H1 (cell line): ENCODE results near the gene ARMC6. TPM values are rescaled to one million over a fixed set of nuclear protein-coding genes. Genes with fewer than 3 reads are reported as not detected.

Experiments
- CTCF ChIA-PET: fragments of 300-600 bp; sonication (Branson Sonifier 250); formaldehyde crosslinking; loops from one replicate; lab custom pipeline; 2021; ENCODE audit not compliant: partially characterized antibody; lab: Charles Lee
- POLR2A ChIA-PET: fragments of 300-600 bp; sonication (Branson Sonifier 250); formaldehyde crosslinking; loops from one replicate; lab custom pipeline; 2021; ENCODE audit warnings: inconsistent platforms; ENCODE audit not compliant: partially characterized antibody; lab: Charles Lee
- DNase-seq, 2 experiments: peaks; one replicate each; pipeline versions ENCODE4 v3.0.0 to v3.0.0-alpha.2; 2010 to 2022; ENCODE audit warnings: low spot score in 2 of 2, low read depth in 1 of 2, mixed read lengths in 1 of 2
- FAIRE-seq: peaks from 2 replicates; lab custom pipeline; 2011; peaks lifted over from hg19 to GRCh38; lab: Jason Lieb, UNC
- H2AFZ ChIP-seq: 2 replicates; pipeline ENCODE4 v1.8.1; 2012; ENCODE audit warnings: low read length, inconsistent platforms
- H2AK5ac ChIP-seq: 2 replicates; pipeline ENCODE4 v1.6.1; 2013; ENCODE audit warnings: low read depth, low read length
- H2BK120ac ChIP-seq: replicated peaks from 2 replicates; pipeline ENCODE3; 2013; ENCODE audit warnings: low read depth, low read length, inconsistent platforms
- H2BK12ac ChIP-seq: 2 replicates; pipeline ENCODE4 v1.6.1; 2013; ENCODE audit warnings: low read depth, low read length
- H2BK15ac ChIP-seq: 2 replicates; pipeline ENCODE4 v1.6.1; 2013; ENCODE audit warnings: low read length
- H2BK20ac ChIP-seq: 2 replicates; pipeline ENCODE4 v1.6.1; 2013; ENCODE audit warnings: low read length
- H2BK5ac ChIP-seq: 2 replicates; pipeline ENCODE4 v1.6.1; 2013; ENCODE audit warnings: low read depth, low read length
- H3K14ac ChIP-seq: 2 replicates; pipeline ENCODE4 v1.6.1; 2013; ENCODE audit warnings: inconsistent platforms; ENCODE audit not compliant: insufficient read length
- H3K18ac ChIP-seq: 2 replicates; pipeline ENCODE4 v1.6.1; 2013; ENCODE audit warnings: low read length; ENCODE audit errors: extremely low read depth
- H3K23ac ChIP-seq: 2 replicates; pipeline ENCODE4 v1.6.1; 2013; ENCODE audit warnings: inconsistent platforms; ENCODE audit not compliant: insufficient read length
- H3K23me2 ChIP-seq: 2 replicates; pipeline ENCODE4 v1.6.1; 2013; ENCODE audit warnings: low read depth, low read length
- H3K27ac ChIP-seq: 2 replicates; pipeline ENCODE4 v1.6.1; 2011; ENCODE audit warnings: low read depth, low read length, inconsistent platforms
- H3K27me3 ChIP-seq, 4 experiments: replicated peaks in 1 of 4; 1 replicate in 1 of 4; 2 replicates in 3 of 4; pipeline versions ENCODE4 v1.6.1 to v1.8.1; 2011 to 2013; ENCODE audit warnings: low read length in 3 of 4, mild to moderate bottlenecking in 3 of 4, inconsistent platforms in 2 of 4, mixed read lengths in 2 of 4, moderate library complexity in 1 of 4; ENCODE audit not compliant: control insufficient read depth in 3 of 4, insufficient read depth in 3 of 4; ENCODE audit errors: extremely low read depth in 1 of 4
- H3K36me3 ChIP-seq, 4 experiments: 2 replicates each; pipeline versions ENCODE4 v1.6.1 to v1.8.1; 2011 to 2013; ENCODE audit warnings: mild to moderate bottlenecking in 4 of 4, low read length in 3 of 4, moderate library complexity in 2 of 4, control low read depth in 1 of 4, inconsistent platforms in 1 of 4; ENCODE audit not compliant: insufficient read depth in 4 of 4, control insufficient read depth in 2 of 4
- H3K4ac ChIP-seq: replicated peaks from 2 replicates; pipeline ENCODE3; 2013; ENCODE audit warnings: low read length, low read depth, mixed read lengths, inconsistent platforms; ENCODE audit not compliant: insufficient read length
- H3K4me1 ChIP-seq, 4 experiments: replicated peaks in 1 of 4; 1 replicate in 1 of 4; 2 replicates in 3 of 4; pipeline versions ENCODE4 v1.6.1 to v1.8.1; 2011 to 2013; ENCODE audit warnings: low read length in 3 of 4, inconsistent platforms in 2 of 4, mixed read lengths in 1 of 4; ENCODE audit not compliant: insufficient read depth in 4 of 4, control insufficient read depth in 3 of 4
- H3K4me2 ChIP-seq, 2 experiments: 2 replicates each; pipeline versions ENCODE4 v1.6.1 to v1.8.1; 2011 to 2013; ENCODE audit warnings: low read depth in 2 of 2, low read length in 2 of 2, control low read depth in 1 of 2, inconsistent platforms in 1 of 2, mild to moderate bottlenecking in 1 of 2; ENCODE audit not compliant: insufficient read depth in 1 of 2
- H3K4me3 ChIP-seq, 4 experiments: fragments of 200-600, 300-600 bp in 1 of 4; sonication (generic), shearing (Covaris generic), sonication (Bioruptor Twin) in 1 of 4; 2 replicates each; pipeline versions ENCODE4 v1.5.1 to v1.8.1; 2011 to 2016; ENCODE audit warnings: low read length in 4 of 4, low read depth in 3 of 4, control low read depth in 2 of 4, inconsistent platforms in 2 of 4, mild to moderate bottlenecking in 2 of 4, mixed read lengths in 1 of 4, moderate library complexity in 1 of 4; ENCODE audit not compliant: insufficient read depth in 2 of 4; ENCODE audit errors: extremely low read depth in 1 of 4
- H3K56ac ChIP-seq: replicated peaks from 2 replicates; pipeline ENCODE3; 2013; ENCODE audit warnings: low read depth, mild to moderate bottlenecking, mixed read lengths, low read length, inconsistent platforms; ENCODE audit not compliant: insufficient read length
- H3K79me1 ChIP-seq: 2 replicates; pipeline ENCODE4 v1.6.1; 2013; ENCODE audit warnings: low read depth, low read length, control low read depth
- H3K79me2 ChIP-seq, 2 experiments: 2 replicates each; pipeline versions ENCODE4 v1.6.1 to v1.8.1; 2012 to 2013; ENCODE audit warnings: low read length in 2 of 2, mild to moderate bottlenecking in 2 of 2, inconsistent platforms in 1 of 2; ENCODE audit not compliant: insufficient read depth in 2 of 2, control insufficient read depth in 1 of 2
- H3K9ac ChIP-seq, 4 experiments: replicated peaks in 1 of 4; 1 replicate in 1 of 4; 2 replicates in 3 of 4; pipeline versions ENCODE4 v1.6.1 to v1.8.1; 2011 to 2013; ENCODE audit warnings: low read depth in 3 of 4, low read length in 3 of 4, control low read depth in 2 of 4, mild to moderate bottlenecking in 2 of 4, moderate library complexity in 2 of 4, inconsistent platforms in 1 of 4; ENCODE audit errors: extremely low read depth in 1 of 4
- H3K9me3 ChIP-seq, 2 experiments: 2 replicates each; pipeline versions ENCODE4 v1.6.1 to v1.8.1; 2012 to 2013; ENCODE audit warnings: mild to moderate bottlenecking in 2 of 2, moderate library complexity in 2 of 2, control low read depth in 1 of 2, inconsistent platforms in 1 of 2, low read depth in 1 of 2, low read length in 1 of 2, mixed read lengths in 1 of 2; ENCODE audit not compliant: insufficient read depth in 2 of 2
- H4K20me1 ChIP-seq, 2 experiments: replicated peaks in 1 of 2; 2 replicates each; pipeline versions ENCODE3 to v1.8.1; 2011 to 2013; ENCODE audit warnings: inconsistent platforms in 2 of 2, low read length in 2 of 2, mild to moderate bottlenecking in 1 of 2; ENCODE audit not compliant: insufficient read depth in 2 of 2, control insufficient read depth in 1 of 2
- H4K5ac ChIP-seq: 2 replicates; pipeline ENCODE4 v1.6.1; 2013; ENCODE audit warnings: low read length, low read depth, mixed read lengths, inconsistent platforms; ENCODE audit not compliant: insufficient read length
- H4K8ac ChIP-seq: 2 replicates; pipeline ENCODE4 v1.8.0; 2013; ENCODE audit warnings: mild to moderate bottlenecking, moderate library complexity, low read length, inconsistent platforms; ENCODE audit not compliant: insufficient read depth; ENCODE audit errors: extremely low read depth
- H4K91ac ChIP-seq: replicated peaks from 2 replicates; pipeline ENCODE3; 2013; ENCODE audit warnings: low read length, mixed read lengths, inconsistent platforms; ENCODE audit not compliant: insufficient read length
- FOSL1 ChIP-seq: IDR thresholded peaks from 2 replicates; pipeline ENCODE4 v1.6.1; 2011; ENCODE audit warnings: mild to moderate bottlenecking, low read depth, low read length, moderate library complexity; ENCODE audit not compliant: insufficient read depth
- GABPA ChIP-seq: IDR thresholded peaks from 2 replicates; pipeline ENCODE4 v1.6.1; 2011; ENCODE audit warnings: mild to moderate bottlenecking, low read length, moderate library complexity, borderline replicate concordance; ENCODE audit not compliant: insufficient read depth
- HDAC6 ChIP-seq: IDR thresholded peaks from one replicate; pipeline ENCODE4 v1.7.1; 2012; ENCODE audit warnings: low read depth, mild to moderate bottlenecking, inconsistent platforms, low read length, moderate library complexity
- MAX ChIP-seq: IDR thresholded peaks from 2 replicates; pipeline ENCODE4 v1.6.1; 2012; ENCODE audit warnings: inconsistent platforms
- POLR2A ChIP-seq, 2 experiments: IDR thresholded peaks; 1 replicate in 1 of 2; 2 replicates in 1 of 2; pipeline ENCODE4 v1.6.1; 2011; ENCODE audit warnings: low read depth in 2 of 2, low read length in 2 of 2, mild to moderate bottlenecking in 2 of 2; ENCODE audit errors: control extremely low read depth in 1 of 2
- POLR2AphosphoS5 ChIP-seq: IDR thresholded peaks from 2 replicates; pipeline ENCODE4 v1.6.1; 2011; ENCODE audit warnings: low read depth, low read length
- RFX5 ChIP-seq: IDR thresholded peaks from 2 replicates; pipeline ENCODE4 v1.6.1; 2011; ENCODE audit warnings: low read depth, low read length, improper control_type of control experiment, borderline replicate concordance
- SIN3A ChIP-seq, 2 experiments: IDR thresholded peaks in 1 of 2; conservative IDR thresholded peaks in 1 of 2; 2 replicates each; pipeline ENCODE4 v1.6.1; 2011 to 2012; ENCODE audit warnings: low read length in 2 of 2, improper control_type of control experiment in 1 of 2, low read depth in 1 of 2, mild to moderate bottlenecking in 1 of 2
- SP4 ChIP-seq: IDR thresholded peaks from 2 replicates; pipeline ENCODE4 v1.6.1; 2012; ENCODE audit warnings: low read length, inconsistent platforms
- SUZ12 ChIP-seq: fragments of 200-600 bp; sonication (generic); IDR thresholded peaks from 2 replicates; pipeline ENCODE4 v1.6.1; 2012; ENCODE audit warnings: mild to moderate bottlenecking, inconsistent platforms, low read length, moderate library complexity, mixed read lengths
- ZNF274 ChIP-seq: IDR thresholded peaks from 2 replicates; pipeline ENCODE4 v1.7.0; 2012; ENCODE audit warnings: low read length, borderline replicate concordance; ENCODE audit errors: extremely low read depth
- WGBS, 2 experiments: shearing (Covaris generic) in 1 of 2; methylation state at CpG; one replicate each; pipeline versions ENCODE4 v1.1.6 to v1.1.7; 2013 to 2015; ENCODE audit warnings: low lambda C conversion rate in 2 of 2, mixed read lengths in 2 of 2, inconsistent platforms in 1 of 2, low coverage in 1 of 2, missing lambda C conversion rate in 1 of 2; ENCODE audit not compliant: insufficient replicate concordance in 2 of 2, insufficient coverage in 1 of 2, insufficient read length in 1 of 2; ENCODE audit errors: extremely low coverage in 1 of 2, missing lambda C conversion rate in 1 of 2; 5-methylcytosine and 5-hydroxymethylcytosine counted together
- polyA plus RNA-seq, 7 experiments: library from polyadenylated mRNA; depleted of rRNA in 3 of 7; stranded (reverse) in 5 of 7; unstranded in 2 of 7; fragments of >200 nt in 5 of 7; fragments of 200-250 nt in 2 of 7; gene quantifications; 1 replicate in 5 of 7; 2 replicates in 1 of 7; 4 replicates in 1 of 7; pipeline versions ENCODE4 v1.2.1 to v1.2.3, GENCODE V29; 2011 to 2013; ENCODE audit warnings: missing spikeins in 2 of 7, mixed read lengths in 2 of 7
- total RNA-seq: library from RNA; stranded (reverse); fragmentation: NEBNext Ultra II Directional; extraction: Animal tissue kit (Norgen Biotek cat#: 25700); gene quantifications from 2 replicates; pipeline ENCODE4 v1.2.1, GENCODE V29; 2021
- TF ChIP-seq, protein P1 (sequence below): IDR thresholded peaks from 2 replicates; pipeline ENCODE4 v1.6.1; 2012; ENCODE audit warnings: low read length, inconsistent platforms

Gene ARMC6
- total and polyA plus RNA-seq, 2 of the 8 experiments (the other 6 are each of a cell fraction or from before 2014, with no cell fraction given) = 67.1 to 68.3 TPM

DNA sequence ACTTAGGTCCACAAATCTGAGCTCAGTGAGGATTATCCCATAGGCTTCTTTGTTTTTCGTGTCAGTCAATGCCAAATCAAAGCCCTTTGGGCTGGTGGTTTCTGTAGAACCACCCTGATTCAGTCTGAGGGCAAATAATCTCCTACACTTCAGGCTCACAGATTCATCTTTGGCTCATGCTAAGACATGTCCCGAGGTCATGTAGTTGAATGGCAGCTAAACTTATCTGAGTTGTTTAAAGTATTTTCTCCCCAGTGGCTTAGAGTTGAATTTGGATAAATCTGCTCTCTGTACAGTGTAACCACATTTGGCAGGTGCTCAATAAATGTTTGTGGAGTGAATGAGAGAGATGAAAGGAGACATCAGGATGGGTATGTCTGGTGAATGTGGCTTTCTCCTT lies 17.3 kb downstream of the ARMC6 start:
- H3K4me3 ChIP-seq = no peak overlapping the region
- POLR2A ChIA-PET = interaction anchor here (0.6 to 2.9 kb wide), 4 partner anchors 10 to 581 kb away, joined by 3 to 14 read pairs (median 4); partner anchors contain the start of gene SLC25A42
- no peak overlapping the region for H3K4ac ChIP-seq
- no peak overlapping the region for H2BK12ac ChIP-seq
- no peak overlapping the region for H2AFZ ChIP-seq
- no peak overlapping the region for H4K91ac ChIP-seq
- FAIRE-seq (no peak), DNase-seq (no peak)
- H3K36me3 ChIP-seq = peaks cover 18 to 44% (median 36%) of the 10 kb centered on the region in 4 experiments
- peaks cover 4% of the 10 kb centered on the region; the same call in 1 of the 2 replicates for H3K79me1 ChIP-seq
- H3K27ac ChIP-seq = no peak overlapping the region
- no peak overlapping the region for H4K8ac ChIP-seq
- peaks cover 13 to 20% of the 10 kb centered on the region in 2 experiments for H4K20me1 ChIP-seq
- H3K23me2 ChIP-seq = no peaks in the 10 kb centered on the region
- no peak overlapping the region for H3K9ac ChIP-seq
- H3K4me1 ChIP-seq = no peaks in the 10 kb centered on the region
- H4K5ac ChIP-seq = no peak overlapping the region
- no peak overlapping the region for H3K23ac ChIP-seq
- H3K9me3 ChIP-seq = no peaks in the 10 kb centered on the region
- no peak overlapping the region for H2BK120ac ChIP-seq
- H2BK20ac ChIP-seq = no peak overlapping the region
- WGBS, 2 experiments = 91% methylated on average over 2 of the region's 2 CpGs; no CpG with 5 or more reads in 1 of the 2 experiments
- no peak overlapping the region for H3K18ac ChIP-seq
- H2AK5ac ChIP-seq = no peak overlapping the region
- CTCF ChIA-PET = interaction anchor here (0.9 to 6.8 kb wide), 14 partner anchors 9 to 178 kb away, joined by 3 to 58 read pairs (median 15); no protein-coding TSS in a partner anchor
- H3K79me2 ChIP-seq = no peaks in the 10 kb centered on the region
- H3K56ac ChIP-seq = no peak overlapping the region
- no peak overlapping the region for H3K14ac ChIP-seq
- no peaks in the 10 kb centered on the region; a peak in 1 of 7 replicates for H3K27me3 ChIP-seq
- no peak overlapping the region for H3K4me2 ChIP-seq
- no peak overlapping the region for H2BK15ac ChIP-seq
- no peak overlapping the region for H2BK5ac ChIP-seq
- TF ChIP-seq ZNF274 (no peak), SIN3A (conservative IDR thresholded peaks at IDR 0.05 in 1 of 2, IDR thresholded peaks at IDR 0.05 in 1 of 2; ENCODE audit: low read depth in 1 of 2, low read length in 2 of 2) (no peak), GABPA (no peak), MAX (no peak), POLR2A (IDR thresholded peaks at IDR 0.05; ENCODE audit: control extremely low read depth in 1 of 2, low read depth in 2 of 2, low read length in 2 of 2) (no peak), SUZ12 (no peak), SP4 (no peak), RFX5 (no peak), FOSL1 (no peak), POLR2AphosphoS5 (no peak), HDAC6 (no peak)
- TF ChIP-seq, protein P1, sequence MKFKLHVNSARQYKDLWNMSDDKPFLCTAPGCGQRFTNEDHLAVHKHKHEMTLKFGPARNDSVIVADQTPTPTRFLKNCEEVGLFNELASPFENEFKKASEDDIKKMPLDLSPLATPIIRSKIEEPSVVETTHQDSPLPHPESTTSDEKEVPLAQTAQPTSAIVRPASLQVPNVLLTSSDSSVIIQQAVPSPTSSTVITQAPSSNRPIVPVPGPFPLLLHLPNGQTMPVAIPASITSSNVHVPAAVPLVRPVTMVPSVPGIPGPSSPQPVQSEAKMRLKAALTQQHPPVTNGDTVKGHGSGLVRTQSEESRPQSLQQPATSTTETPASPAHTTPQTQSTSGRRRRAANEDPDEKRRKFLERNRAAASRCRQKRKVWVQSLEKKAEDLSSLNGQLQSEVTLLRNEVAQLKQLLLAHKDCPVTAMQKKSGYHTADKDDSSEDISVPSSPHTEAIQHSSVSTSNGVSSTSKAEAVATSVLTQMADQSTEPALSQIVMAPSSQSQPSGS = no peak
